ENCODE measurements around the gene RAP2A.

- TF ChIP-seq CTCF (conservative IDR thresholded peaks at IDR 0.05; ENCODE audit: low read length) (no peak), EZH2phosphoT487 (IDR thresholded peaks at IDR 0.05; ENCODE audit: borderline replicate concordance) (no peak)
Observed at GRCh38 chr13:97408938-97409337, 25.0 kb upstream of the RAP2A start.
